Stomach smooth muscle (tissue), 2 donors: ENCODE measurements around the gene GJB5.

Experiments used
- H3K27ac ChIP-seq: one replicate; pipeline ENCODE4 v1.7.0; 2013; ENCODE audit warnings: mild to moderate bottlenecking, low read length, inconsistent platforms
- H3K27me3 ChIP-seq, 2 donors: one replicate each; pipeline ENCODE4 v1.7.0; 2013; ENCODE audit warnings: low read length in 2 of 2; ENCODE audit not compliant: insufficient read depth in 2 of 2, control insufficient read depth in 1 of 2
- H3K36me3 ChIP-seq, 2 donors: one replicate each; pipeline ENCODE4 v1.7.0; 2013; ENCODE audit warnings: low read length in 2 of 2; ENCODE audit not compliant: control insufficient read depth in 2 of 2, insufficient read depth in 2 of 2
- H3K4me1 ChIP-seq: one replicate; pipeline ENCODE4 v1.7.0; 2013; ENCODE audit warnings: low read length; ENCODE audit not compliant: control insufficient read depth, insufficient read depth
- H3K4me3 ChIP-seq, 2 donors: one replicate each; pipeline ENCODE4 v1.7.0; 2013; ENCODE audit warnings: low read length in 2 of 2
- H3K9ac ChIP-seq, 2 donors: one replicate each; pipeline ENCODE4 v1.7.0; 2013; ENCODE audit warnings: low read length in 2 of 2, mild to moderate bottlenecking in 1 of 2
- H3K9me3 ChIP-seq, 2 donors: one replicate each; pipeline ENCODE4 v1.7.0; 2013; ENCODE audit warnings: low read length in 2 of 2; ENCODE audit not compliant: control insufficient read depth in 2 of 2
- donor health status: healthy.
- donor health status: Pancreatic carcinoma.

GJB5 gene

GRCh38 chr1:34754964-34755637 lies at the start of gene GJB5:
TSS of gene GJB5 (plus strand) at chr1:34755047. CDS start at chr1:34757331, 2,284 bp downstream.
- no peak within 1 kb of the TSS for H3K27ac ChIP-seq
- no peaks in the 10 kb centered on the region for H3K36me3 ChIP-seq
- H3K9ac ChIP-seq: no peak within 1 kb of the TSS
- H3K27me3 ChIP-seq: peaks cover 4 to 21% of the 10 kb centered on the region in 2 donors
- no peak within 1 kb of the TSS for H3K4me3 ChIP-seq
- peaks cover 0 to 5% of the 10 kb centered on the region in 2 donors for H3K9me3 ChIP-seq
- no peaks in the 10 kb centered on the region for H3K4me1 ChIP-seq

GRCh38 chr1:34705077-34705476 lies 49.8 kb upstream of the GJB5 start:
- no peaks in the 10 kb centered on the region for H3K9me3 ChIP-seq
- H3K9ac ChIP-seq: no peak overlapping the region
- H3K4me1 ChIP-seq: no peaks in the 10 kb centered on the region
- H3K27me3 ChIP-seq: peaks cover 0 to 17% of the 10 kb centered on the region in 2 donors
- no peak overlapping the region for H3K27ac ChIP-seq
- H3K36me3 ChIP-seq: no peaks in the 10 kb centered on the region
- no peak overlapping the region for H3K4me3 ChIP-seq

GRCh38 chr1:34708106-34708505 lies 46.7 kb upstream of the GJB5 start:
- H3K9ac ChIP-seq: no peak overlapping the region
- H3K27me3 ChIP-seq: peaks cover 2 to 14% of the 10 kb centered on the region in 2 donors

GRCh38 chr1:34709547-34709946 lies 45.3 kb upstream of the GJB5 start:
- Histone ChIP-seq H3K9me3 (no peaks in the 10 kb centered on the region), H3K27ac (no peak overlapping the region), H3K9ac (no peak overlapping the region), H3K27me3 (peaks cover 2 to 12% of the 10 kb centered on the region in 2 donors), H3K4me1 (peaks cover 2% of the 10 kb centered on the region), H3K36me3 (no peaks in the 10 kb centered on the region), H3K4me3 (no peak overlapping the region)

More at GRCh38 chr1:34708106-34708505, 46.7 kb upstream of the GJB5 start:
- Histone ChIP-seq H3K36me3 (no peaks in the 10 kb centered on the region), H3K4me1 (peaks cover 2% of the 10 kb centered on the region), H3K27ac (no peak overlapping the region), H3K9me3 (no peaks in the 10 kb centered on the region), H3K4me3 (no peak overlapping the region)

- Histone ChIP-seq H3K27me3 (peaks cover 2 to 7% of the 10 kb centered on the region in 2 donors), H3K27ac (no peak overlapping the region), H3K9ac (no peak overlapping the region), H3K36me3 (no peaks in the 10 kb centered on the region), H3K4me1 (peaks cover 2% of the 10 kb centered on the region), H3K4me3 (no peak overlapping the region), H3K9me3 (peaks cover 0 to 4% of the 10 kb centered on the region in 2 donors)
These were observed 44.0 kb upstream of the GJB5 start for GRCh38 chr1:34710812-34711211.

- peaks cover 0 to 4% of the 10 kb centered on the region in 2 donors for H3K9me3 ChIP-seq
These were observed 43.4 kb upstream of the GJB5 start for GRCh38 chr1:34711485-34711884.

GRCh38 chr1:34712007-34712688 lies 42.7 kb upstream of the GJB5 start:
- Histone ChIP-seq H3K27me3 (peaks cover 2 to 5% of the 10 kb centered on the region in 2 donors), H3K9ac (no peak overlapping the region), H3K36me3 (no peaks in the 10 kb centered on the region), H3K27ac (no peak overlapping the region), H3K4me3 (no peak overlapping the region), H3K4me1 (peaks cover 2% of the 10 kb centered on the region), H3K9me3 (peaks cover 0 to 4% of the 10 kb centered on the region in 2 donors)

More at GRCh38 chr1:34711485-34711884, 43.4 kb upstream of the GJB5 start:
- H3K4me1 ChIP-seq: peaks cover 2% of the 10 kb centered on the region
- H3K27ac ChIP-seq: no peak overlapping the region
- no peaks in the 10 kb centered on the region for H3K36me3 ChIP-seq
- H3K9ac ChIP-seq: no peak overlapping the region
- no peak overlapping the region for H3K4me3 ChIP-seq
- H3K27me3 ChIP-seq: peaks cover 2 to 5% of the 10 kb centered on the region in 2 donors

- Histone ChIP-seq H3K9me3 (peaks cover 4 to 10% of the 10 kb centered on the region in 2 donors), H3K9ac (no peak overlapping the region), H3K27me3 (peaks cover 2 to 6% of the 10 kb centered on the region in 2 donors), H3K4me3 (no peak overlapping the region), H3K36me3 (no peaks in the 10 kb centered on the region), H3K4me1 (peaks cover 2% of the 10 kb centered on the region), H3K27ac (no peak overlapping the region)
These were observed 41.4 kb upstream of the GJB5 start for GRCh38 chr1:34713443-34713842.

- Histone ChIP-seq H3K9ac (no peak overlapping the region), H3K4me1 (peaks cover 2% of the 10 kb centered on the region), H3K27me3 (peaks cover 2 to 7% of the 10 kb centered on the region in 2 donors), H3K27ac (no peak overlapping the region), H3K36me3 (no peaks in the 10 kb centered on the region), H3K9me3 (peaks cover 4 to 11% of the 10 kb centered on the region in 2 donors), H3K4me3 (no peak overlapping the region)
These were observed 40.5 kb upstream of the GJB5 start for GRCh38 chr1:34714386-34714785.

GRCh38 chr1:34715139-34715538 lies 39.7 kb upstream of the GJB5 start:
- Histone ChIP-seq H3K36me3 (no peaks in the 10 kb centered on the region), H3K27ac (no peak overlapping the region), H3K27me3 (peaks cover 2 to 7% of the 10 kb centered on the region in 2 donors), H3K9me3 (peaks cover 4 to 11% of the 10 kb centered on the region in 2 donors), H3K9ac (no peak overlapping the region), H3K4me1 (peaks cover 2% of the 10 kb centered on the region), H3K4me3 (no peak overlapping the region)

- Histone ChIP-seq H3K27me3 (peaks cover 0 to 12% of the 10 kb centered on the region in 2 donors), H3K4me1 (no peaks in the 10 kb centered on the region), H3K27ac (no peak overlapping the region)
These were observed 33.6 kb upstream of the GJB5 start for GRCh38 chr1:34721241-34721640.

More at GRCh38 chr1:34721241-34721640, 33.6 kb upstream of the GJB5 start:
- no peaks in the 10 kb centered on the region for H3K36me3 ChIP-seq
- no peak overlapping the region for H3K9ac ChIP-seq
- peaks cover 0 to 11% of the 10 kb centered on the region in 2 donors for H3K9me3 ChIP-seq
- no peak overlapping the region for H3K4me3 ChIP-seq
